ENCODE data around the gene CCDC88B.
A peak's percentile ranks its signal among the peaks of the same experiment; 100 is the strongest.
"Not testable (repeated sequence)": the region's sequence is repeated elsewhere in the genome, so short reads cannot be mapped to it uniquely, and the experiment has no call there.

CCDC88B gene

GRCh38 chr11:64321026-64321425 is 19.0 kb upstream of the CCDC88B start:
- no peak for DNase-seq (ENCODE audit: low spot score)

DNA sequence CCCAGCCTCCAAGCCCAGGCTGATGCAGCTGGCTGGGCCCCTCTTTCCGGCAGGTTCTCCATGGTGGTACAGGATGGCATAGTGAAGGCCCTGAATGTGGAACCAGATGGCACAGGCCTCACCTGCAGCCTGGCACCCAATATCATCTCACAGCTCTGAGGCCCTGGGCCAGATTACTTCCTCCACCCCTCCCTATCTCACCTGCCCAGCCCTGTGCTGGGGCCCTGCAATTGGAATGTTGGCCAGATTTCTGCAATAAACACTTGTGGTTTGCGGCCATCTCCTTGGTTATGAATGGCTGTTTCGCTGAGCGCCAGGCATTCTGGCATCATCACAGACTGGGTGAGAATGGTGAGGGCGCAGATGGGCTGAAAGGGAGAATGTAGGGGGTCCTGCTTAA is 18.5 kb upstream of the CCDC88B start:
- no peak for DNase-seq (ENCODE audit: low spot score)

GRCh38 chr11:64322925-64323260 is 17.1 kb upstream of the CCDC88B start:
- DNase-seq (ENCODE audit: low spot score): no peak

DNA sequence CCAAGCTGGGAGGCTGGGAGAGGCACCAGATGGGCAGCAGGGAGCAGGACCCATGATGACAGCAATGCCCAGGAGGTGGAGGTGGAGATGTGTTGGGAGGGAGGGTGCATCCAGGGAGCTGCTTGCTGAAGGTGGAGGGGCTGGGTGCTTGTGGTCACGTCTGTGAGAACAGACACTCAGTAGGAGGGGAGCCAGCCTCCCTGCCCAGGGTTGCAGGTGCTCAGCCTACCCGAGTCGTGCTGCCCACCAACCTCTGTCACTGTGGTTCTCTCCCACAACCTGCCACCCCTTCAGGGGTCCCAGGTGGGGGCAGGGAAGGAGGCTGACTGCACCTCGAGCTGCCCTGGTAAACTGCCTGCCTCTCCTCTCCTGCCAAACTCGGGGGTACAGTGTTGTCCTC is 16.6 kb upstream of the CCDC88B start:
- DNase-seq (ENCODE audit: low spot score): no peak

GRCh38 chr11:64323984-64324383 is 16.0 kb upstream of the CCDC88B start:
- DNase-seq (ENCODE audit: low spot score): not testable (repeated sequence)

GRCh38 chr11:64324692-64325469 is 15.1 kb upstream of the CCDC88B start:
- DNase-seq (ENCODE audit: low spot score): no peak

DNA sequence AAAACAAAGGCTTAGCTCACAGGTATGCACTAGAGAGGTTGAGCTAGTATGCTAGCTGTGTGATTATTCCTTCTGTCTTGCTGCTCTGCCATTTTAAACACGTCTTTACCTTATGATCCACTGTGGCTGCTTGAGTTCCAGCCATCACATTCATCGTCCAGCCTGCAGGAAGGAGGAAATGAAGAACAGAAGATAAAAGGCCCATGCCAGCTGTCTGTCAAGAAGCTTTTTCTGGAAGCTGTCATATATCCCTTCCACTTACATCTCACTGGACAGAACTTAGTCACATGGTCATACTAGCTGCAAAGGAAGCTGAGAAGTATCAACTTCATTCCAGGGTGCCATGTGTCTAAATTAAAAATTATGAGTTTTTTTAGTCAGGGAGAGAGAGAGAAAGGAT is 12.6 kb upstream of the CCDC88B start:
- DNase-seq (ENCODE audit: low spot score): no peak

- DNase-seq (ENCODE audit: low spot score): no peak
These were observed 12.0 kb upstream of the CCDC88B start for GRCh38 chr11:64327993-64328392.

DNA sequence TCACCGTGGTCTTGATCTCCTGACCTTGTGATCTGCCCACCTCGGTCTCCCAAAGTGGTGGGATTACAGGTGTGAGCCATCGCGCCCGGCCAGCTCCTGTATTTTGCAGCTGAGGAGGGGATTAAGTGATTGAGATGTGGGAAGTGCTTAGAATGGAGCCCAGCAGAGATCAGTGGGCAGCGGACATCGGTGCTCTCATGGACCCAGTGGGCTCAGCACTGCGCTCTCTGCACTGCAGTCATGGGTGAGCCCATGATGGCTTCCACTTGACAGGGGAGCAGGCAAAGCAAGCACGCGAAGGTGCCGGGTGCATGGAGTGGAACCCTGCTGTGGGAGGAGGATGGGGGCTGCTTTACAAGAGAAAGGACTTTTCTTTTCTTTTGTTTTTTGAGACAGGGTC is 9.1 kb upstream of the CCDC88B start:
- DNase-seq (ENCODE audit: low spot score): no peak

GRCh38 chr11:64331569-64332371 is 8.2 kb upstream of the CCDC88B start:
- peak; percentile 81 for DNase-seq (ENCODE audit: low spot score)

DNA sequence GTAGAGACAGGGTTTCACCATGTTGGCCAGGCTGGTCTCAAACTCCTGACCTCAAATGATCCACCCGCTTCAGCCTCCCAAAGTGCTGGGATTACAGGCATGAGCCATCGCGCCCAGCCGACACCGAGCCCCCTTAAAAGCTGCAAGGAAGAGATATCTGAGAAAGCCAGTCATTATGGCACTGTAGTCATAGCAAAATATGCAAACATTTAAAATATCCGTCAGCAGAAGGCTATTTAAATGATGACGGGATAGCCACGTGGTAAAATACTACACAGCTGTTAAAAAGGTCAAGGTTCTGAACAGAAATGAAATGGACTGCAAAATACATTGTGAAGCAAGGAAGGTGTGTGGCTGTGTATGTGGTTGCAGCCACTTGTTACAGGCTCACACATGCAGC is 6.4 kb upstream of the CCDC88B start:
- DNase-seq (ENCODE audit: low spot score): no peak

- DNase-seq (ENCODE audit: low spot score): peak; percentile 12
These were observed 5.0 kb upstream of the CCDC88B start for GRCh38 chr11:64334764-64335735.

- no peak for DNase-seq (ENCODE audit: low spot score)
These were observed 2.3 kb upstream of the CCDC88B start for GRCh38 chr11:64337538-64338249.

- DNase-seq (ENCODE audit: low spot score): no peak
These were observed 1.3 kb upstream of the CCDC88B start for GRCh38 chr11:64338716-64339115.

GRCh38 chr11:64339286-64339685 is 718 bp upstream of the CCDC88B start:
- DNase-seq (ENCODE audit: low spot score): no peak

GRCh38 chr11:64340671-64341335 is 799 bp downstream of the CCDC88B start:
- DNase-seq (ENCODE audit: low spot score): peak; percentile 69

DNA sequence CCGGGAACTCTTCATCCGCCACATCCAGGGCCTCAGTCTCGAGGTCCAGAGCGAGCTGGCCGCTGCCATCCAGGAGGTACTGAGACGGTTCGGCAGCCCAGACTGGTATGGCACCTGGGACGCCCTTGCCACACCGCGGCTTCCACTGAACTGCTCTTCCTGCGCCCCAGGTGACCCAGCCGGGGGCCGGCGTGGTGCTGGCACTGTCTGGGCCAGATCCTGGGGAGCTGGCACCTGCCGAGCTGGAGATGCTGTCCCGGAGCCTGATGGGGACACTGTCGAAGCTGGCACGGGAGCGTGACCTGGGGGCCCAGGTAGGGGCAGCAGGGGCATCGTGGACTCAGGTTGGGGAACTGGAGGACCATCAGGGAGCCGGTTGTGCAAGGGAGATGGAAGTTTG is 1.4 kb downstream of the CCDC88B start:
- DNase-seq (ENCODE audit: low spot score): no peak

DNA sequence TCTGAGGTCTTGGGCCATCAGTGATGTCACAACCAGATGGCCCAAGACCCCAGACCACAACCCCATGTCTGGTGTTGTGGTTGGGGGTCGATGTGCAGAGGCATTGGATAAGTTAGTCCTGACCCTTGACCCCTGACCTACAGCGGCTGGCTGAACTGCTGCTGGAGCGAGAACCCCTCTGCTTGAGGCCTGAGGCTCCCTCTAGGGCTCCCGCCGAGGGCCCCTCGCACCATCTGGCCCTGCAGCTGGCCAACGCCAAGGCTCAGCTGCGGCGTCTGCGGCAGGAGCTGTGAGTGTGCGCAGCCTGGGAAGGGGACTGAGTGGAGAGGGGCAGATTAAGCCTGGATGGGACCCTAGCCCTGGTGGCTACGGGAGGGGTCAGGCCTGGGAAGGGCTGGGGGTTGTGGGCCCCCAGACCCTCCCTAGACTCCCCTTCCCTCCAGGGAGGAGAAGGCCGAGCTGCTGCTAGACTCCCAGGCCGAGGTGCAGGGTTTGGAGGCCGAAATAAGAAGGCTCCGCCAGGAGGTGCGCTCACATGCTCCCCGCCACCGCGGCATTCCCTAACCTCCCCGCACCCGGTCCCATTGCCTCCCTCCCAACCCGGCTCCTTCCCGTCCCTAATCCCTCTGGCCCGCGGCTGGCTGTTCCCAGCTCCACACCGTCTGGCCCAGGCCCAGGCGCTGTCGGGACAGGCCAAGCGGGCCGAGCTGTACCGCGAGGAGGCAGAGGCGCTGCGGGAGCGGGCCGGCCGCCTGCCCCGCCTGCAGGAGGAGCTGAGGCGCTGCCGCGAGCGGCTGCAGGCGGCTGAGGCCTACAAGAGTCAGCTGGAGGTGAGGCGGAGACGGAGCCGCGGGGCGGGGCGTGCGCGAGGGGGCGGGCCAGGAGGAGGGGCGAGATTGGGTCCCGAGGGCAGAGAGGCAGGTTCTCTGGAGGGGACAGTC is 2.1 kb downstream of the CCDC88B start:
- DNase-seq (ENCODE audit: low spot score): peak; percentile 90

DNA sequence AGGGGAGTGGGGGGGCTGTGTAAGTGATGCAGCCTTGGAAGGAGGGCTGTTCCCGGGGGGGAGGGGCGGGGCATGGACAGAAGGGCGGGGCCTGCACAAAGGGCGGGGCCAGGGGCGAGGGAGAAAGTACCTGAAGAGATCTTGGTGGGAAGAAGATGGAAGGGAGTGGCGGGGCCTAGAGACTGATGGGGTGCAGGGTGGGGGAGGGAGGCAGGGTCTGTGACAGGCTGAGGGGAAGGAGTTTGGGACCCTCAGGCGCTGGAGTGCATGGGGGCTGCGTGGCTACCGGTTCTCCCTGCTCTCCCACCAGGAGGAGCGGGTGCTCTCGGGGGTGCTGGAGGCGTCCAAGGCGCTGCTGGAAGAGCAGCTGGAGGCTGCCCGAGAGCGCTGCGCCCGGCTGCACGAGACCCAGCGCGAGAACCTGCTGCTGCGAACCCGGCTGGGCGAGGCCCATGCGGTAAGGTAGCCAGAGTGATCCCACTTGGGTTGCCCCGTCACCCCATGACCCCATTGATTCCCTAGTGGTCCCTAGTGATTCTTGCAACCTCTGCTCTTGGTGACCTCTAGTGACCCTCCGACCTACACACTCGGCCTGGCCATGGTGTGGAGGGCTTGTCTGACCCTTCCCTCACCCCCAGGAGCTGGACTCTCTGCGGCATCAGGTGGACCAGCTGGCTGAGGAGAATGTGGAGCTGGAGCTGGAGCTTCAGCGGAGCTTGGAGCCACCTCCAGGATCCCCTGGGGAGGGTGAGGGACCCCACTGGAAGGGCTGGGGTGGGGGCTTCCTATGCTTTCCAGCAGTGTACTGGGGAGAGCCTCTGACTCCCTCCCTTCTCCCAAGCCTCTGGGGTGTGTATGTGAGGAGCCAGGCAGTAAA is 3.1 kb downstream of the CCDC88B start:
- DNase-seq (ENCODE audit: low spot score): no peak
